GM21447 (cell line): ENCODE data around the gene TLE5.
A peak's percentile ranks its signal among the peaks of the same experiment; 100 is the strongest.
"Not testable (repeated sequence)": the region's sequence is repeated elsewhere in the genome, so short reads cannot be mapped to it uniquely, and the experiment has no call there.

Experiments
- ATAC-seq: cut with Tn5 transposase; IDR thresholded peaks from one replicate; pipeline ENCODE4 v1.9.1; 2021; ENCODE audit not compliant: unreplicated experiment

Gene TLE5

DNA sequence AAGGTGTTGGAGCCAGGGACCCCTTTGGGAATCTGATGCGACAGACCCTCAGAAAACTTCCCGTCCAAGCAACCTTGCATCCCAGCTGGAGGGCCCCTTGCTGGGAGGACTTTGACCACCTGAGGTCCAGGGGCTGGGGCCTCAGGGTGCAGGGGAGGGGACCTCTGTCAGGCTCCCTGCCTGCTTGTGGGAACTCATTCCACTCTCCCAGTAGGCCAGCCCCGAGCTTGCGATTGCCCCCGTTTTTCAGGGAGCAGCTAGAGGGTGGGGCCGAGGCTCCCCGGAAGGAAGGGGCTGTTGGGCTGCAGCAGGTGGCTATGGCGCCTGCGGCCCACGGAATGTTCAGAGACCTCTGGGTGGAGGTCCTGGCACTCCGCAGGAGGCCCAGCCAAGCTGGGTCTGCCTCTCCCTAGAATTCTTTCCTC is 34.6 kb upstream of the TLE5 start:
- ATAC-seq: no peak

GRCh38 chr19:3096267-3096901 is 34.1 kb upstream of the TLE5 start:
- ATAC-seq: no peak

- no peak for ATAC-seq
Measured at GRCh38 chr19:3095441-3096191, 33.3 kb upstream of the TLE5 start.

DNA sequence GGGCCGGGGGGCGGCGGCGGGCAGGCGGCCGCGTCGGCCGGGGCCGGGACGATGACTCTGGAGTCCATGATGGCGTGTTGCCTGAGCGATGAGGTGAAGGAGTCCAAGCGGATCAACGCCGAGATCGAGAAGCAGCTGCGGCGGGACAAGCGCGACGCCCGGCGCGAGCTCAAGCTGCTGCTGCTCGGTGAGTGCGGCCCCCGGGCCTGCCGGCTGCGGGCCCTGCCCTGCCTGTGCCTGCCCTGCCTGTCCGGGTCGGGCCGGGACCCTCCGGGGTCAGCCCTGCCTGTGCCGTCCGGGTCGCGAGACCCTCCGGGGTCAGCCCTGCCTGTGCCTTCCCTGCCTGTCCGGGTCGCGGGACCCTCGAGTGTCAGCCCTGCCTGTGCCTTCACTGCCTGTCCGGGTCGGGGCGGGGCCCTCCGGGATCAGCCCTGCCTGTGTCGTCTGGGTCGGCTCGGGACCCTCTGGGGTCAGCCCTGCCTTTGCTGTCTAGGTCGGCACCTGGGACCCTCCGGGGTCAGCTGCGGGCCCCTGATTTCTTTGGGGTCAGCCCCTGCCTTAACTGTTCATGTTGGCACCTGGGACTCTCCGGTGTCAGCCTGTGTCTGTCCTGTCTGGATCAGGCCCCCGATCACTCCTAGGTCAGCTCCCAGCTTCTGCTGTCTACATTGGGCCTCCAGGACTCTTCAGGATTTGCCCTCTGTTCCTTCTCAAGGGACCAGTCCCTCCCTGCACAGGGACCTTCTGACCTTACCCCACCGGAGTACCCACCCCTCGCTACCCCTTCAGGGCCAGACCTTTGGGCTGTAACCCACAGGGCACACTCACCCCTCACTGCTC is 32.5 kb upstream of the TLE5 start:
- peak; percentile 20 for ATAC-seq

DNA sequence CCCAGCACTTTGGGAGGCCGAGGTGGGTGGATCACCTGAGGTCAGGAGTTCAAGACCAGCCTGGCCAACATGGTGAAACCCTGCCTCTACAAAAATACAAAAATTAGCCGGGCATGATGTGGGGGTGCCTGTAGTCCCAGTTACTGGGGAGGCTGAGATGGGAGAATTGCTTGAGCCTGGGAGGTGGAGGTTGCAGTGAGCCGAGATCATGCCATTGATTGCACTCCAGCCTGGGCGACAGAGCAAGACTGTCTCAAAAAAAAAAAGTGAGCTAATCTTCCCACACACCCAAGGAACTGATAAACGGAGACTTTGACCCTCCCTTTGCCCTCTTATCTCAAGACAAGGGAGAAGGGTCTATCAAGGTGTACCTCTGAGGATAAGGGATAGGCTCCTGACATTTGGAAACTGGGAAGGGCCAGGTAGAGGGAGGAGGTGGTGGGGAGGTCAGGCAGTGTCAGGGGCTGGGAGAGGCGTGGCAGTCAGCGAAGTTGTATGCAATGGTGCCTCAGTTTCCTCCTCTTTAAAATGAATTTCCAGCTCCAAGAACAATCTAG is 27.1 kb upstream of the TLE5 start:
- not testable (repeated sequence) for ATAC-seq

GRCh38 chr19:3087769-3088168 is 25.5 kb upstream of the TLE5 start:
- no peak for ATAC-seq

DNA sequence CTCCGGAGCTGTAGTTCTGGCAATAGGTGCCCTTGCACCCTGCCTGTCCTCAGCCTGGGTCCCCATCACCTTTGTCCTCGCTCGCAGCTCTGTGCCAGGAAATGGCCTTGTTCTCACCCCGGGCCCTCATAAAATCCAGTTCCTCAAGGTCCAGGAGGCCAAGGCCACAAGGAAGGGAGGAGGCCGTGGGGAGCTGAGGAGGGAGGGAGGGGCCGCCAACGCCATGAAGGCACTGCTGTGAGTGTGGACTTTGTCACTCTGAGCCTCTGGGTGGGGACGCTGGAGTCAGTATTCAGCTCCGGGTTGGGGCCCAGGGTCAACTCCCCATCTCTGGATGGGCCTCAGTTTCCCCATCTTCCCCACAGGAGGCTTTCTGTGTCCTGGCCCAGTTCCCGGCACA is 22.6 kb upstream of the TLE5 start:
- no peak for ATAC-seq

DNA sequence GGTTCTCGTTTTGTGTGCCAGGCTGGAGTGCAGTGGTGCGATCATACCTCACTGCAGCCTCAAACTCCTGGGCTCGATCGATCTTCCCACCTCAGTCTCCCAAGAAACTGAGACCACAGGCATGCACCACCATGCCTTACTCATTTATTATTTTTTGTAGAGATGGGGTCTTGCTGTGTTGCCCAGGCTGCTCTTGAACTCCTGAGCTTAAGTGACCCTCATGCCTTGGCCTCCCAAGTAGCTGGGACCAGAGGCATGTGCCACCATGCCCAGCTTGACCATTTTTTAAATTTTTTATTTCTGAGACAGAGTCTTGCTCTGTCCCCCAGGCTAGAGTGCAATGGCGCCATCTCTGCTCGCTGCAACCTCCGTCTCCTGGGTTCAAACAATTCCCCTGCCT is 21.7 kb upstream of the TLE5 start:
- no peak for ATAC-seq

DNA sequence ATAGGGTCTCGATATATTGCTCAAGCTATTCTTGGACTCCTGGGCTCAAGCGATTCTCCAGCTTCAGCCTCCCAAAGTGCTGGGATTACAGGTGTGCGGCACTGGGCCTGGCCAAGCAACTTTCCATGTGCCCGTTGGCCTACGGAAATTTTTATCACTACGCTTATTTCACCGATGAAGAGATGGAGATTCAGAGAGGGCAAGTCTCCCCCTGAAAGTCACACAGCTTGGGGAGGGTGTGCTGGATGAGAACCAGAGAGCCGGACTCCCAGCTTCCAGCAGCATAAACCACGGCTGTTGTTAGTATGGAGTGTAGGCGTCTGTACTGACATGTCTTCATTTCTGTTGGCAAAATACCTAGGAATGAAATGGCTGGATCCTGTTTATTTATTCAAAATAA is 20.0 kb upstream of the TLE5 start:
- no peak for ATAC-seq

GRCh38 chr19:3080286-3080685 is 18.0 kb upstream of the TLE5 start:
- ATAC-seq: no peak

- ATAC-seq: no peak
Measured at GRCh38 chr19:3079578-3079977, 17.3 kb upstream of the TLE5 start.

DNA sequence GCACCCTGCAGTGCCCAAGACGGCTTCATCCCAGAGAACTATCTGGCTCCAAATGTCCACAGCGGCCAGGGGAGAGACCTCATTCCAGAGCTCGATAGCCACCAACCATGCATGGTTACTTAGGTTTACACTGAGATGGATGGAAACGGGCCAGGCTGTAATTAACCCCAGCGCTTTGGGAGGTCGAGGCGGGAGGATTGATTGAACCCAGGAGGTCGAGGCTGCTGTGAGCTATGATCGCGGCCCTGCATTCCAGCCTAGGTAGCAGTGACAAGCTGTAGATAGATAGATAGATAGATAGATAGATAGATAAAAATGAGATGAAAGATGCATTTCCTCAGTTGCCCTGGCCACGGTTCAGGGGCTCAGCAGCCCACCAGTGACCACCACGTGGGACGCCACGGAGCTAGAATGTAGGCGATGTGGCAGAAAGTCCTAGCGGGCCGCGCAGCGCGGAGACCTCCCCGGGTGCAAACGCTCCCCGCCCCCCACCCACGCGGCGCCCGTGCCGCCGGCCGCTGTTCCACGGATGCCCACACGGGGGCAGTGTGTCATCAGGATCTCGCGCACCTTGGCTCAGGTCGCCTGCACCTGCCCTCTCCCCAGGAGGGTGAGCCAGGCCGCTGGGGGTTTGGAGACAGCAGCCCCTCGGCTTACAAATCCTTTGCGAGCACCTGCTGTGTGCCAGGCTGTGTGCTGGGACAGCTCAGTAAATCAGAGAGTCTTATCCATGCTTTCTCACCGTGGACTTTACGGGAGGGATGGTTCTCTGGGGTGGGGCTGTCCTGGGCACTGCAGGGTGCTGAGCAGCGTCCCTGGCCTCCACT is 13.5 kb upstream of the TLE5 start:
- ATAC-seq: no peak

GRCh38 chr19:3073931-3074595 is 11.8 kb upstream of the TLE5 start:
- no peak for ATAC-seq

- ATAC-seq: no peak
Measured at GRCh38 chr19:3073159-3073563, 10.9 kb upstream of the TLE5 start.

DNA sequence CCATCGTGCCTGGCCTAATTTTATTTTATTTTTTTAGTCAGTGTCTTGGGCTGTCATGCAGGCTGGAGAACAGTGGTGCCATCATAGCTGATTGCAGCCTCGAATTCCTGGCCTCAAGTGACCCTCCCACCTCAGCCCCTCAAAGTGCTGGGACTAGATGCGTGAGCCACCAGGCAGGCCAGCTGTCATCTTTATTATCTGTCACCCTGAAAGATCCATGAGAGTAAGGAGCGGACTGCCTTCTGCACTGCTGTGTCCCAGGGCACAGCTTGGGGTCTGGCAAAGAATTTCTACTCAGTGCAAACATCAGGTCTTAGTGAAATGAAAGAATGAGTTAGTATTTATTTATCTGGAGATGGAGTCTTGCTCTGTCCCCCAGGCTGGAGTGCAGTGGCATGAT is 9.5 kb upstream of the TLE5 start:
- ATAC-seq: no peak

- no peak for ATAC-seq
Measured at GRCh38 chr19:3068071-3068470, 5.8 kb upstream of the TLE5 start.

- no peak for ATAC-seq
Measured at GRCh38 chr19:3067563-3067962, 5.3 kb upstream of the TLE5 start.

DNA sequence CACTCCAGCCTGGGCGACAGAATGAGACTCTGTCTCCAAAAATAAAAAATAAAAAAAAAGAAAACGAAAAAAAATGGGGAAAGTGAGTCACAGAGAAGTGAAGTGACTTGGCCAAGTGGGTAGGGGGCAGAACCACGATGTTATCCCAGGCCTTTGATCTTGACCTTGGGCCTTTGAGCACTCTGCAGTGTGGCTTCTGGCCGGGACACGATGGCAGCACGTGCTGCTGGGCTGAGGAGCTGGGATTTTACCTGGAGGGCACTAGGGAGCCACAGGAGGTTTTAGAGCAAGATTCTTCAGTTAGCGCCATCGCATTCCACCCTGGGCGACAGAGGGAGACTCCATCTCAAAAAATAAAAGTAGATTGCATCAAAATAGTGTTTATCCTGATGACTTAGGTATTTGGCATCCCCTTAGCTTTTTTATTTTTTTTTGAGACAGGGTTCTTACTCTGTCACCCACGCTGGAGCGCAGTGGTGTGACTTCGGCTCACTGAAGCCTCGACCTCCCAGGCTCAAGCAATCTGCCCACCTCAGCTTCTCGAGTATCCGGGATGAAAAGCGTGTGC is 4.3 kb upstream of the TLE5 start:
- ATAC-seq: no peak

GRCh38 chr19:3065675-3066357 is 3.5 kb upstream of the TLE5 start:
- ATAC-seq: peak; percentile 53
